ENCODE results near the gene ANKRD13B. TPM values are rescaled to one million over a fixed set of nuclear protein-coding genes. Genes with fewer than 3 reads are reported as not detected.

Gene ANKRD13B
- polyA plus RNA-seq, 2 of the 4 experiments (the other 2 are of a cell fraction): 4.5 to 17.8 TPM

DNA sequence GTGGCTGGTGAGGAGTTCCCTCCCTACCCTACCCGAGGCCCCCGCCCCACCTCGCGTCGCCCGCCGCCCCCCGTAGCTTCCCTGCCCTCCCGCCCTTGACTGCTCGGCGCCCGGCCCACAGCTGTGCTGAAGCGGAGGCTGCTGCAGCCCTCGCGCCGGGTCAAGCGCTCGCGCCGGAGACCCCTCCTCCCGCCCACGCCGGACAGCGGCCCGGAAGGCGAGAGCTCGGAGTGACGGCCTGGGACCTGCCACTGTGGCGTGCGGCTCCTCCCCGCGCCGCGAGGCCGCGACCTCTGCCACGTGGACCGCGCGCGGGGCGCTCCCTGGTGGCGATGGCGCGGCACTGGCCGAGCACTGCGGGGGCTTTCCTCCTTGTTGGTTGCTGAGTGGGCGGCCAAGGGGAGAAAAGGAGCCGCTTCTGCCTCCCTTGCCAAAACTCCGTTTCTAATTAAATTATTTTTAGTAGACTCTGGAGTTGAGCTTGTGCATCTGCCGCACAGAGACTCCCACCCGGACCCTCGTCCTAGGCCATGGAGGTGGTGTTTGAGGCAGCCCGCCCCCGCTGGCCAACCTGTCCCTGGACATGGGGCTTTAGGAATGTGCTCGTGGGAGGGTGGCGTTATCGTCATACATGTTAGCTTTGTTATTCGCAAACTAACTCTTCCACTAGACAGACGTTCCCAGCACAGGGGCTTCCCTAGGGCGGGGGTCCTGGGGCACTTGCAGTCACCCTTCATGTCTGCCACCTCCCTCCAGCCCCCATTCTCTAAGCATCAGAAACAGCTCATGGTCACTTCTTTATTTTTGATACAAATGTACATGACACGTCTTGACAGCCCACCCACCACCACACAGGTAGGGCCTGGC is 20.0 kb upstream of the ANKRD13B start:
- ChIA-PET POLR2A (interaction anchor here (1.7 kb wide), 1 partner anchor 19 kb away, joined by 7 read pairs; no protein-coding TSS in a partner anchor), CTCF (interaction anchor here (0.6 to 24.0 kb wide), 13 partner anchors 3 to 520 kb away, joined by 3 to 474 read pairs (median 7); partner anchors contain the start of genes ABHD15, ANKRD13B, CORO6 and TP53I13)
- H3K27ac ChIP-seq: no peak overlapping the region
- ATAC-seq (no peak), DNase-seq (ENCODE audit: low read depth in 1 of 2, low spot score in 1 of 2) (no peak), FAIRE-seq (no peak)
- H3K9me3 ChIP-seq: no peaks in the 10 kb centered on the region
- H3K4me1 ChIP-seq: peaks cover 10% of the 10 kb centered on the region; the same call in 2 of the 3 replicates
- no peak overlapping the region for H3K4me3 ChIP-seq
- 83% methylated on average over 26 of the region's 62 CpGs for WGBS (ENCODE audit: missing lambda C conversion rate)
- TF ChIP-seq, protein P1, sequence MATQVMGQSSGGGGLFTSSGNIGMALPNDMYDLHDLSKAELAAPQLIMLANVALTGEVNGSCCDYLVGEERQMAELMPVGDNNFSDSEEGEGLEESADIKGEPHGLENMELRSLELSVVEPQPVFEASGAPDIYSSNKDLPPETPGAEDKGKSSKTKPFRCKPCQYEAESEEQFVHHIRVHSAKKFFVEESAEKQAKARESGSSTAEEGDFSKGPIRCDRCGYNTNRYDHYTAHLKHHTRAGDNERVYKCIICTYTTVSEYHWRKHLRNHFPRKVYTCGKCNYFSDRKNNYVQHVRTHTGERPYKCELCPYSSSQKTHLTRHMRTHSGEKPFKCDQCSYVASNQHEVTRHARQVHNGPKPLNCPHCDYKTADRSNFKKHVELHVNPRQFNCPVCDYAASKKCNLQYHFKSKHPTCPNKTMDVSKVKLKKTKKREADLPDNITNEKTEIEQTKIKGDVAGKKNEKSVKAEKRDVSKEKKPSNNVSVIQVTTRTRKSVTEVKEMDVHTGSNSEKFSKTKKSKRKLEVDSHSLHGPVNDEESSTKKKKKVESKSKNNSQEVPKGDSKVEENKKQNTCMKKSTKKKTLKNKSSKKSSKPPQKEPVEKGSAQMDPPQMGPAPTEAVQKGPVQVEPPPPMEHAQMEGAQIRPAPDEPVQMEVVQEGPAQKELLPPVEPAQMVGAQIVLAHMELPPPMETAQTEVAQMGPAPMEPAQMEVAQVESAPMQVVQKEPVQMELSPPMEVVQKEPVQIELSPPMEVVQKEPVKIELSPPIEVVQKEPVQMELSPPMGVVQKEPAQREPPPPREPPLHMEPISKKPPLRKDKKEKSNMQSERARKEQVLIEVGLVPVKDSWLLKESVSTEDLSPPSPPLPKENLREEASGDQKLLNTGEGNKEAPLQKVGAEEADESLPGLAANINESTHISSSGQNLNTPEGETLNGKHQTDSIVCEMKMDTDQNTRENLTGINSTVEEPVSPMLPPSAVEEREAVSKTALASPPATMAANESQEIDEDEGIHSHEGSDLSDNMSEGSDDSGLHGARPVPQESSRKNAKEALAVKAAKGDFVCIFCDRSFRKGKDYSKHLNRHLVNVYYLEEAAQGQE (IDR thresholded peaks at IDR 0.05): no peak
- TF ChIP-seq MAFK (IDR thresholded peaks at IDR 0.05; ENCODE audit: partially characterized antibody) (peak; percentile 10), HEYL (CRISPR knock-in tag; IDR thresholded peaks at IDR 0.05) (no peak), SREBF2 (IDR thresholded peaks at IDR 0.05) (no peak)
- TF ChIP-seq, protein P2, sequence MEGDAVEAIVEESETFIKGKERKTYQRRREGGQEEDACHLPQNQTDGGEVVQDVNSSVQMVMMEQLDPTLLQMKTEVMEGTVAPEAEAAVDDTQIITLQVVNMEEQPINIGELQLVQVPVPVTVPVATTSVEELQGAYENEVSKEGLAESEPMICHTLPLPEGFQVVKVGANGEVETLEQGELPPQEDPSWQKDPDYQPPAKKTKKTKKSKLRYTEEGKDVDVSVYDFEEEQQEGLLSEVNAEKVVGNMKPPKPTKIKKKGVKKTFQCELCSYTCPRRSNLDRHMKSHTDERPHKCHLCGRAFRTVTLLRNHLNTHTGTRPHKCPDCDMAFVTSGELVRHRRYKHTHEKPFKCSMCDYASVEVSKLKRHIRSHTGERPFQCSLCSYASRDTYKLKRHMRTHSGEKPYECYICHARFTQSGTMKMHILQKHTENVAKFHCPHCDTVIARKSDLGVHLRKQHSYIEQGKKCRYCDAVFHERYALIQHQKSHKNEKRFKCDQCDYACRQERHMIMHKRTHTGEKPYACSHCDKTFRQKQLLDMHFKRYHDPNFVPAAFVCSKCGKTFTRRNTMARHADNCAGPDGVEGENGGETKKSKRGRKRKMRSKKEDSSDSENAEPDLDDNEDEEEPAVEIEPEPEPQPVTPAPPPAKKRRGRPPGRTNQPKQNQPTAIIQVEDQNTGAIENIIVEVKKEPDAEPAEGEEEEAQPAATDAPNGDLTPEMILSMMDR (IDR thresholded peaks at IDR 0.05): peak; percentile 30; the same call in 1 of the 3 replicates
- TF ChIP-seq, protein P3, sequence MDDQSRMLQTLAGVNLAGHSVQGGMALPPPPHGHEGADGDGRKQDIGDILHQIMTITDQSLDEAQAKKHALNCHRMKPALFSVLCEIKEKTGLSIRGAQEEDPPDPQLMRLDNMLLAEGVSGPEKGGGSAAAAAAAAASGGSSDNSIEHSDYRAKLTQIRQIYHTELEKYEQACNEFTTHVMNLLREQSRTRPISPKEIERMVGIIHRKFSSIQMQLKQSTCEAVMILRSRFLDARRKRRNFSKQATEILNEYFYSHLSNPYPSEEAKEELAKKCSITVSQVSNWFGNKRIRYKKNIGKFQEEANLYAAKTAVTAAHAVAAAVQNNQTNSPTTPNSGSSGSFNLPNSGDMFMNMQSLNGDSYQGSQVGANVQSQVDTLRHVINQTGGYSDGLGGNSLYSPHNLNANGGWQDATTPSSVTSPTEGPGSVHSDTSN (IDR thresholded peaks at IDR 0.05): no peak
- TF ChIP-seq, protein P4, sequence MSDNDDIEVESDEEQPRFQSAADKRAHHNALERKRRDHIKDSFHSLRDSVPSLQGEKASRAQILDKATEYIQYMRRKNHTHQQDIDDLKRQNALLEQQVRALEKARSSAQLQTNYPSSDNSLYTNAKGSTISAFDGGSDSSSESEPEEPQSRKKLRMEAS (IDR thresholded peaks at IDR 0.05): peak; percentile 67
- no peak overlapping the region for H3K4me2 ChIP-seq

DNA sequence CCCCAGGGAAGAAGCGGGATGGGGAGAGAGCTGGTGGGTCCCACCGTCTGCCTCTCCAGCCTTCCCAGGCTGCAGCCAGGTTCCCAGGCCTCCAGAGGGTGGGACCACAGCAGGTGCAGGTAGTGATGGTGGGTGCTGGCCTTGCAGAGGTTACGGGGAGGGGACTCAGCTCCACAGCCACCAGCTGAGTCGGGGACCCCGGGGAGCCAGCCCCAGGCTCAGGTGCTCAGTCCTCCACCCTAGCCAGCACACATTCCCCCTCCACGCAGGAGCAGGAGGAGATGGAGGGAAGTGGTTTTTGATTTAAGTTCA is 19.4 kb upstream of the ANKRD13B start:
- Histone ChIP-seq H3K4me1 (peaks cover 10% of the 10 kb centered on the region; the same call in 2 of the 3 replicates), H3K4me2 (no peak overlapping the region), H3K27ac (no peak overlapping the region), H3K9me3 (no peaks in the 10 kb centered on the region), H3K4me3 (no peak overlapping the region)
- TF ChIP-seq SREBF2 (IDR thresholded peaks at IDR 0.05) (no peak), POLR2AphosphoS2 (conservative IDR thresholded peaks at IDR 0.05; ENCODE audit: low read length) (no peak), ZC3H11A (IDR thresholded peaks at IDR 0.05) (no peak), RCOR1 (IDR thresholded peaks at IDR 0.05; ENCODE audit: low read depth, low read length) (no peak), CHD4 (IDR thresholded peaks at IDR 0.05; ENCODE audit: borderline replicate concordance) (no peak), CBX8 (IDR thresholded peaks at IDR 0.05) (no peak), RARB (CRISPR knock-in tag; IDR thresholded peaks at IDR 0.05) (no peak), FOSL2 (IDR thresholded peaks at IDR 0.05) (no peak), FOSL2 (CRISPR knock-in tag; IDR thresholded peaks at IDR 0.05) (no peak)
- TF ChIP-seq, protein P5, sequence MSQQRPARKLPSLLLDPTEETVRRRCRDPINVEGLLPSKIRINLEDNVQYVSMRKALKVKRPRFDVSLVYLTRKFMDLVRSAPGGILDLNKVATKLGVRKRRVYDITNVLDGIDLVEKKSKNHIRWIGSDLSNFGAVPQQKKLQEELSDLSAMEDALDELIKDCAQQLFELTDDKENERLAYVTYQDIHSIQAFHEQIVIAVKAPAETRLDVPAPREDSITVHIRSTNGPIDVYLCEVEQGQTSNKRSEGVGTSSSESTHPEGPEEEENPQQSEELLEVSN (IDR thresholded peaks at IDR 0.05; ENCODE audit: borderline replicate concordance, low read depth): no peak
- TF ChIP-seq, protein P6, sequence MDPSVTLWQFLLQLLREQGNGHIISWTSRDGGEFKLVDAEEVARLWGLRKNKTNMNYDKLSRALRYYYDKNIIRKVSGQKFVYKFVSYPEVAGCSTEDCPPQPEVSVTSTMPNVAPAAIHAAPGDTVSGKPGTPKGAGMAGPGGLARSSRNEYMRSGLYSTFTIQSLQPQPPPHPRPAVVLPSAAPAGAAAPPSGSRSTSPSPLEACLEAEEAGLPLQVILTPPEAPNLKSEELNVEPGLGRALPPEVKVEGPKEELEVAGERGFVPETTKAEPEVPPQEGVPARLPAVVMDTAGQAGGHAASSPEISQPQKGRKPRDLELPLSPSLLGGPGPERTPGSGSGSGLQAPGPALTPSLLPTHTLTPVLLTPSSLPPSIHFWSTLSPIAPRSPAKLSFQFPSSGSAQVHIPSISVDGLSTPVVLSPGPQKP (IDR thresholded peaks at IDR 0.05; ENCODE audit: low read depth, low read length): no peak
- FAIRE-seq (no peak), DNase-seq (ENCODE audit: low read depth in 1 of 2, low spot score in 1 of 2) (no peak), ATAC-seq (no peak)
- ChIA-PET CTCF (interaction anchor here (0.5 to 24.0 kb wide), 10 partner anchors 4 to 449 kb away, joined by 3 to 474 read pairs (median 8); partner anchors contain the start of genes ABHD15, ANKRD13B, CORO6 and TP53I13), POLR2A (interaction anchor here (1.7 kb wide), 1 partner anchor 18 kb away, joined by 7 read pairs; no protein-coding TSS in a partner anchor)
- WGBS (ENCODE audit: missing lambda C conversion rate): 86% methylated on average over 6 of the region's 6 CpGs
